OCI-LY3 (cell line): ENCODE data around the gene BANP.

Source experiments
- H2AFZ ChIP-seq: fragments of 200-600, 300-600 bp; shearing (Covaris generic); 2 replicates; pipeline ENCODE4 v1.6.0; 2014; ENCODE audit warnings: antibody characterized with exemption, low read depth, low read length
- H3K27ac ChIP-seq: fragments of 200-600, 300-600 bp; sonication (generic); 2 replicates; pipeline ENCODE4 v1.5.1; 2014; ENCODE audit warnings: mild to moderate bottlenecking, low read length, moderate library complexity, mixed read lengths
- H3K27me3 ChIP-seq: fragments of 200-600, 300-600 bp; sonication (generic); 2 replicates; pipeline ENCODE4 v1.6.1; 2014; ENCODE audit warnings: low read depth, low read length, mixed read lengths
- H3K36me3 ChIP-seq: fragments of 200-600, 300-600 bp; sonication (generic); replicated peaks from 2 replicates; pipeline ENCODE3; 2014; ENCODE audit warnings: low read depth, low read length, mixed read lengths
- H3K4me1 ChIP-seq: fragments of 300-600, 200-600 bp; sonication (generic); 2 replicates; pipeline ENCODE4 v1.6.1; 2014; ENCODE audit warnings: low read length, mixed read lengths
- H3K4me2 ChIP-seq: fragments of 200-600, 300-600 bp; sonication (generic); 2 replicates; pipeline ENCODE4 v1.6.1; 2014; ENCODE audit warnings: low read length, mixed read lengths
- H3K4me3 ChIP-seq: fragments of 300-600, 200-600 bp; sonication (generic); 2 replicates; pipeline ENCODE4 v1.5.1; 2014; ENCODE audit warnings: antibody characterized with exemption, mild to moderate bottlenecking, low read length, moderate library complexity
- H3K79me2 ChIP-seq: fragments of 300-600, 200-600 bp; shearing (Covaris generic); 2 replicates; pipeline ENCODE4 v1.6.1; 2014; ENCODE audit warnings: mild to moderate bottlenecking, low read length, mixed read lengths
- H3K9ac ChIP-seq: fragments of 300-600, 200-600 bp; shearing (Covaris generic); 2 replicates; pipeline ENCODE4 v1.6.0; 2014; ENCODE audit warnings: mild to moderate bottlenecking, low read length, moderate library complexity
- H3K9me3 ChIP-seq: fragments of 200-600, 300-600 bp; shearing (Covaris generic); 2 replicates; pipeline ENCODE4 v1.6.1; 2014; ENCODE audit warnings: low read length, mixed read lengths; ENCODE audit not compliant: insufficient read depth
- H4K20me1 ChIP-seq: fragments of 200-600, 300-600 bp; sonication (generic); 2 replicates; pipeline ENCODE4 v1.6.1; 2016; ENCODE audit warnings: low read length, mixed read lengths; ENCODE audit not compliant: insufficient read depth
- EZH2phosphoT487 ChIP-seq: fragments of 200-600 bp; shearing (Covaris generic); IDR thresholded peaks from 2 replicates; pipeline ENCODE4 v1.6.1; 2018; ENCODE audit warnings: antibody characterized with exemption, mixed run types, low read depth
- TF ChIP-seq, protein P1 (sequence below): fragments of 200-600, 300-600 bp; sonication (generic); IDR thresholded peaks from 2 replicates; pipeline ENCODE4 v1.5.1; 2014; ENCODE audit warnings: antibody characterized with exemption, low read length, low read depth

Gene BANP

DNA sequence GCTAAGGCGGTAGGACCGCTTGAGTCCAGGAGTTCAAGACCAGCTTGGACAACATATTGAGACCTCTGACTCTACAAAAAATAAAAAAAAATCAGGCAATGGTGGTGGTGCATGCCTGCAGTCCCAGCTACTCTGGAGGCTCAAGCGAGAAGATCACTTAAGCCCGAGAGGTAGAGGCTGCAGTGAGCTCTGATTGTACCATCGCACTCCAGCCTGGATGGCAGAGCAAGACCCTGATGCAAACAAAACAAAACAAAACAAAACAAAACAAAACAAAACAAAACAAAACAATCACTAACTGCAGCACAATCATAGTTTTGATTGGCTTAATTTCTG lies 2.5 kb upstream of the BANP start:
- Histone ChIP-seq H3K27me3 (no peaks in the 10 kb centered on the region), H3K9ac (no peak overlapping the region), H3K9me3 (no peaks in the 10 kb centered on the region), H2AFZ (no peak overlapping the region), H3K4me1 (peaks cover 15% of the 10 kb centered on the region), H4K20me1 (no peaks in the 10 kb centered on the region), H3K27ac (no peak overlapping the region), H3K4me3 (no peak overlapping the region), H3K36me3 (no peaks in the 10 kb centered on the region), H3K79me2 (peaks cover 23% of the 10 kb centered on the region), H3K4me2 (no peak overlapping the region)
- TF ChIP-seq, protein P1, sequence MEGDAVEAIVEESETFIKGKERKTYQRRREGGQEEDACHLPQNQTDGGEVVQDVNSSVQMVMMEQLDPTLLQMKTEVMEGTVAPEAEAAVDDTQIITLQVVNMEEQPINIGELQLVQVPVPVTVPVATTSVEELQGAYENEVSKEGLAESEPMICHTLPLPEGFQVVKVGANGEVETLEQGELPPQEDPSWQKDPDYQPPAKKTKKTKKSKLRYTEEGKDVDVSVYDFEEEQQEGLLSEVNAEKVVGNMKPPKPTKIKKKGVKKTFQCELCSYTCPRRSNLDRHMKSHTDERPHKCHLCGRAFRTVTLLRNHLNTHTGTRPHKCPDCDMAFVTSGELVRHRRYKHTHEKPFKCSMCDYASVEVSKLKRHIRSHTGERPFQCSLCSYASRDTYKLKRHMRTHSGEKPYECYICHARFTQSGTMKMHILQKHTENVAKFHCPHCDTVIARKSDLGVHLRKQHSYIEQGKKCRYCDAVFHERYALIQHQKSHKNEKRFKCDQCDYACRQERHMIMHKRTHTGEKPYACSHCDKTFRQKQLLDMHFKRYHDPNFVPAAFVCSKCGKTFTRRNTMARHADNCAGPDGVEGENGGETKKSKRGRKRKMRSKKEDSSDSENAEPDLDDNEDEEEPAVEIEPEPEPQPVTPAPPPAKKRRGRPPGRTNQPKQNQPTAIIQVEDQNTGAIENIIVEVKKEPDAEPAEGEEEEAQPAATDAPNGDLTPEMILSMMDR, result no peak
- no peak for TF ChIP-seq EZH2phosphoT487

DNA sequence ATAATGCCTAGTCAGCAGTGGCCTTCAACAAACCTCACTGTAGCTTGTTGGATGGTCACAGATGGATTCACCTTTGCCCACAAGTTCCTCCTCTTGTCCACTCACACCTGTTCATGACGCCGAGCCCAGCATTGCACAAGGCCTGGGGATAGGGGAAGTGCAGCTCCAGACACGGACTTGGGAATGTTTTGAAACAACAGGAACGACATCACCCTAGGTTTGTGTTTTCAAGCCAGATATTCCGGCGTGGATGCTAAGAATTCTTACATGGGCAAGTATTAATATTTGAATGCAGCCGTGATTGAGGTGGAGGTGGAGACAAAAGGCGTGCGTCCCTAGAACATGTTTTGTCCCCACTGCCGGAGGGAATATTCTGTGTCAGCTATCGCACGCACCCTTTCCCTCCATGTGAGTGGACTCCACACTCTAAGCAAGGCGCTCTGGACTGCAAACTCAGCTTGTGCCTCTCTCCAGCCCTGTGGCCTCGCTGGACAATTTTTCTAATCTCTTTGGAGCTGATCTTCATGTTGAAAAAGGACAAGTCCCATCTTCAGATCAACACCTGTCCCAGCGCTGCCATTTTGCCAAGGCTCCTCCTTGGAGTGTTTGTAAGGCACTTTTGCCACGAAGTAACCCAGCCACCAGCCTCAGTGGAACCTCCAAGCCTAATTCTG lies 2.0 kb upstream of the BANP start:
- H3K4me3 ChIP-seq, result no peak overlapping the region
- H2AFZ ChIP-seq, result no peak overlapping the region
- H3K27ac ChIP-seq, result no peak overlapping the region

DNA sequence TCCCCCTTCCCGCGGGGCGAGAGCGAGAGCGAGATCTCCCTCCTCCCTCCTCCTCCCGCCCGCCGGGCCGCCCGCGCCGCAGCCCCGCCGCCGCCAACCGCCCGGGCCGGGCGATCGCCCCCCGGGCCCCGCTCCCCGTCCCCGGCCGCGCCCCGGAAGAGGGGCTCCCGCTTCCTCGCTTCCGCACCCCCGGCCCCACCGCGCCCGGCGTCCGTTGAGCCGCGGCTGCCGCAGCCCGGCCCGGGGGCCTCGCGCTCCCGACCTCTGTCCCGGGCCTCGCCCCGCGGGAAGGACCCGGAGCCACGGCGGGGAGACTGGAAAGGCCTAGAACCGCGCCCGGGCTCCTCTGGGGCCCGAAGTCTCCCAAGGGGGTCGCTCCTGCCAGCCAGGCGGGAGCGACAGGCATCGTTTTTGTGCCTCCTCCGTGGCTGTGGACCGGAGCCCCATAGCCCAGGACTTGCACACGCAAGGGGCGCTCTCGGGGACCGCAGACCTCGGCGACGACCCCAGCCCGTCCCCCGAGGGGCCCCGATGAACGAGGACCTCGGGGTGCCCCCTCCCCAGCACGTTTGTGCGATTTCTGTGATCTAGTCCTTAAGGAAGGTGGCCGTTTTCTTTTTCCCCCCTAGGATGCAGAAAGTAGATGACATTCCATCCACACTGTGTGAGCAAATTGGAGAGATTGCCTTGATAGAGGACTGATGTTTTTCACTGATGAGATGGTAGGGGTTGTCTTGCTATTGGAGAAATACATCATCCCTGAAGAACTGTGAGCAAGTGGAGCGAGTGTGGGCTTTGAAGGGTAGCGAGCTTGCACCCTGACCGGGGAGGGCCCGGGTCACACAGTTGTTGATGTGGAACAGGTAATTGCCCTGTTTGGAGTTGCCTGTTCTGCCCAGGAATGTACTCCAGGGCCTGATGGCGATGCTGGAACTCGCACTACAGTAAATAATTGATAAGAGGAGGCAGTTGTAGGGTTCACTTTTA lies 611 bp downstream of the BANP start:
- Histone ChIP-seq H3K4me1 (peaks cover 24% of the 10 kb centered on the region), H3K4me2 (peak overlapping the region; percentile 99), H3K27me3 (no peaks in the 10 kb centered on the region), H3K9me3 (no peaks in the 10 kb centered on the region), H3K4me3 (peak overlapping the region; percentile 100), H3K27ac (peak overlapping the region; percentile 87), H3K36me3 (peaks cover 8% of the 10 kb centered on the region), H2AFZ (no peak overlapping the region; the same call in 1 of the 2 replicates), H4K20me1 (0 out of 2 replicates have a peak, but pooled peaks cover 12% of the 10 kb centered on the region), H3K79me2 (peaks cover 54% of the 10 kb centered on the region), H3K9ac (peak overlapping the region; percentile 100)
- TF ChIP-seq EZH2phosphoT487, result no peak
- TF ChIP-seq, protein P1, result peak; percentile 29

More for the DNA sequence above, 2.0 kb upstream of the BANP start:
- H3K36me3 ChIP-seq, result peaks cover 3% of the 10 kb centered on the region
- peaks cover 15% of the 10 kb centered on the region for H3K4me1 ChIP-seq
- no peaks in the 10 kb centered on the region for H3K9me3 ChIP-seq
- no peaks in the 10 kb centered on the region for H3K27me3 ChIP-seq
- no peak overlapping the region for H3K9ac ChIP-seq
- H3K4me2 ChIP-seq, result no peak overlapping the region
- H3K79me2 ChIP-seq, result peaks cover 28% of the 10 kb centered on the region
- no peaks in the 10 kb centered on the region for H4K20me1 ChIP-seq
- TF ChIP-seq EZH2phosphoT487, result no peak
- TF ChIP-seq, protein P1, result no peak

DNA sequence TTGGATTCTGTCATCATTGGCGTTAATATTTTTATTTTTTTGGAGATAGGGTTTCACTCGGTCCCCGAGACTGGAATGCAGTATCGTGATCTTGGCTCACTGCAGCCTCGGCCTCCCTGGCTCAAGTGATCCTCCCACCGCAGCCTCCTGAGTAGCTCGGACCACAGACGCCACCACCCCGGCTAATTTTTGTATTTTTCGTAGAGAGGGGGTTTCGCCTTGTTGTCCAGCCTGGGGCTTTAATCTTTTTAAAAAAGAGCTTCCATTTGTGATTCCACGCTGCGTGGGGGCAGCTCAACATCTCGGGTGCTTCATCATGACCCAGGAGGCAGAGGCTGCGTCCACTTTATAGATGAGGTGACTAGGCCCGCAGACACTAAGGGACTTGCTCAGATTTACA lies 1.5 kb downstream of the BANP start:
- H3K4me1 ChIP-seq, result peaks cover 24% of the 10 kb centered on the region
- H3K79me2 ChIP-seq, result peaks cover 63% of the 10 kb centered on the region

More for the DNA sequence above, 1.5 kb downstream of the BANP start:
- peak overlapping the region; percentile 100 for H3K4me3 ChIP-seq
- TF ChIP-seq EZH2phosphoT487, result no peak
- TF ChIP-seq, protein P1, result no peak
- no peaks in the 10 kb centered on the region for H3K9me3 ChIP-seq
- H3K4me2 ChIP-seq, result peak overlapping the region; percentile 99
- peaks cover 8% of the 10 kb centered on the region for H3K36me3 ChIP-seq
- no peaks in the 10 kb centered on the region for H3K27me3 ChIP-seq
- 0 out of 2 replicates have a peak, but pooled peaks cover 12% of the 10 kb centered on the region for H4K20me1 ChIP-seq
- no peak overlapping the region for H3K27ac ChIP-seq
- no peak overlapping the region for H2AFZ ChIP-seq
- H3K9ac ChIP-seq, result peak overlapping the region; percentile 100
